Endothelial cell of umbilical vein (primary cell): ENCODE results near the gene NCK1.

ENCODE experiments used
- EZH2 ChIP-seq: IDR thresholded peaks from 2 replicates; pipeline ENCODE4 v1.6.1; 2012; ENCODE audit warnings: borderline replicate concordance, low read depth, mild to moderate bottlenecking, moderate library complexity, low read length, inconsistent platforms; ENCODE audit not compliant: severe bottlenecking
- GATA2 ChIP-seq: IDR thresholded peaks from 2 replicates; pipeline ENCODE4 v1.7.0; 2011; ENCODE audit warnings: low read depth, mild to moderate bottlenecking, moderate library complexity, mixed read lengths, low read length; ENCODE audit not compliant: insufficient read length, insufficient read depth
- JUN ChIP-seq: IDR thresholded peaks from 2 replicates; pipeline ENCODE4 v1.6.1; 2011; ENCODE audit warnings: borderline replicate concordance, low read depth; ENCODE audit not compliant: insufficient read length, insufficient read depth
- POLR2A ChIP-seq: IDR thresholded peaks from 2 replicates; pipeline ENCODE4 v1.6.1; 2012; ENCODE audit warnings: low read depth, mild to moderate bottlenecking, control low read depth, low read length
- POLR2AphosphoS5 ChIP-seq: IDR thresholded peaks from 2 replicates; pipeline ENCODE4 v1.6.1; 2012; ENCODE audit warnings: low read depth, mild to moderate bottlenecking, control low read depth, low read length, moderate library complexity; ENCODE audit not compliant: insufficient read depth
- TF ChIP-seq, protein P1 (sequence below), 2 donors: IDR thresholded peaks; 1 replicate in 1 of 2; 2 replicates in 1 of 2; pipeline ENCODE4 v1.5.1; 2011; ENCODE audit warnings: low read length in 2 of 2, mild to moderate bottlenecking in 2 of 2, moderate library complexity in 2 of 2, control low read depth in 1 of 2, inconsistent platforms in 1 of 2, low read depth in 1 of 2; ENCODE audit not compliant: insufficient read depth in 1 of 2; ENCODE audit errors: extremely low read depth in 1 of 2
- TF ChIP-seq, protein P2 (sequence below): IDR thresholded peaks from 2 replicates; pipeline ENCODE4 v1.6.1; 2011; ENCODE audit not compliant: insufficient read depth, insufficient read length

DNA sequence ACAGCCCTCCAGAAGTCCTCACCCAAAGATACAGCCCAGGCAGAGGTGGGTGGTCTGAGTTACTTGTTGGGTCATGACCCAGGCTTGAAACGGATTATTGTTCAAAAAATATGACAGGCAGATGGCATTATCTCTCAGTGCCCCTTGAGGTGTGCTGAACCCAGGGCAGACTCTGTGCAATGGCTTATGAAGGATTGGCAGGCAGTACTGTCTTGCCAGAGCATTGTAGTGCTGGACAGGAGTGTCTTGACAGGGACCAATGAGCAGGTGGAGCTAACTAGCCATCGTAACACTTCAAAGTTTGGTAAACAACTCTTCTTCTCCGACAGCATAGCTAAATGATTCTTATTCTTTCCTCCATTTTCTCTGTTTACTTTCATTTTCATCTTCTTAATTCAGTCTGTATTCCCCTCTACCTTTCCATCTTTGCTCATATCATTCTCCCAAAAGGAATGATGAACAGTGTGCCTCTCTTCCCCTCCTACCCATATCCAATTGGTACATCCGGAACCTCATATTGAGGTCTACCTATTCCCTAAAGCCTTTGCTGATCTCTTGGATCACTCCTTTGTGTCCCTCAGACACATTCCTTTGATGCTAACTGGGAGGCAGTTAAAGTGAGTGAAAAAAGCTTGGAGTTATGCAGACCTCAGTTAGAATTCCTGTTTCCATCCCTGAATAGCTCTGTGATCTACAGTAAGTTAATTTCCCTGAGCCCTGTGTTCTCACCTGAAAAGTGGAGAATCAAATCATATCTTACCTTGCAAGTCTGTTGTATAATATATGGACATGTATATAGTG is 93.2 kb downstream of the NCK1 start:
- TF ChIP-seq, protein P1, sequence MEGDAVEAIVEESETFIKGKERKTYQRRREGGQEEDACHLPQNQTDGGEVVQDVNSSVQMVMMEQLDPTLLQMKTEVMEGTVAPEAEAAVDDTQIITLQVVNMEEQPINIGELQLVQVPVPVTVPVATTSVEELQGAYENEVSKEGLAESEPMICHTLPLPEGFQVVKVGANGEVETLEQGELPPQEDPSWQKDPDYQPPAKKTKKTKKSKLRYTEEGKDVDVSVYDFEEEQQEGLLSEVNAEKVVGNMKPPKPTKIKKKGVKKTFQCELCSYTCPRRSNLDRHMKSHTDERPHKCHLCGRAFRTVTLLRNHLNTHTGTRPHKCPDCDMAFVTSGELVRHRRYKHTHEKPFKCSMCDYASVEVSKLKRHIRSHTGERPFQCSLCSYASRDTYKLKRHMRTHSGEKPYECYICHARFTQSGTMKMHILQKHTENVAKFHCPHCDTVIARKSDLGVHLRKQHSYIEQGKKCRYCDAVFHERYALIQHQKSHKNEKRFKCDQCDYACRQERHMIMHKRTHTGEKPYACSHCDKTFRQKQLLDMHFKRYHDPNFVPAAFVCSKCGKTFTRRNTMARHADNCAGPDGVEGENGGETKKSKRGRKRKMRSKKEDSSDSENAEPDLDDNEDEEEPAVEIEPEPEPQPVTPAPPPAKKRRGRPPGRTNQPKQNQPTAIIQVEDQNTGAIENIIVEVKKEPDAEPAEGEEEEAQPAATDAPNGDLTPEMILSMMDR (IDR thresholded peaks at IDR 0.05; ENCODE audit: extremely low read depth in 1 of 2, insufficient read depth in 1 of 2, low read depth in 1 of 2, low read length in 2 of 2) = no peak
- no peak for TF ChIP-seq POLR2A
- TF ChIP-seq POLR2AphosphoS5 = no peak
- TF ChIP-seq, protein P2, sequence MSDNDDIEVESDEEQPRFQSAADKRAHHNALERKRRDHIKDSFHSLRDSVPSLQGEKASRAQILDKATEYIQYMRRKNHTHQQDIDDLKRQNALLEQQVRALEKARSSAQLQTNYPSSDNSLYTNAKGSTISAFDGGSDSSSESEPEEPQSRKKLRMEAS = no peak
- no peak for TF ChIP-seq EZH2
- TF ChIP-seq JUN = no peak
- TF ChIP-seq GATA2 = no peak
